WTC11 (cell line): ENCODE results near the gene CD82. TPM values are rescaled to one million over a fixed set of nuclear protein-coding genes. Genes with fewer than 3 reads are reported as not detected.

Source experiments
- ATAC-seq: fragments of 200-7000 bp; cut with Tn5 transposase; 2 replicates; pipeline ENCODE4 v1.10.0; 2021; ENCODE audit warnings: mild to moderate bottlenecking, moderate library complexity
- CTCF ChIA-PET: fragments of 300-600 bp; sonication (Branson Sonifier 250); formaldehyde crosslinking; loops from one replicate; lab custom pipeline; 2021; ENCODE audit warnings: antibody characterized with exemption; lab: Charles Lee
- POLR2A ChIA-PET: fragments of 350-600 bp; sonication (Branson Sonifier 250); formaldehyde crosslinking; loops from one replicate; lab custom pipeline; 2021; ENCODE audit warnings: antibody characterized with exemption; lab: Charles Lee
- DNase-seq: peaks from one replicate; pipeline ENCODE4 v3.0.0; 2021; ENCODE audit warnings: low spot score
- H3K27ac Mint-ChIP-seq: 2 replicates; pipeline ENCODE4 v1.8.0; 2021; ENCODE audit warnings: mixed read lengths
- H3K27me3 Mint-ChIP-seq: 2 replicates; pipeline ENCODE4 v1.8.0; 2021; ENCODE audit warnings: low read depth, mild to moderate bottlenecking, moderate library complexity, mixed read lengths
- H3K36me3 Mint-ChIP-seq: 2 replicates; pipeline ENCODE4 v1.8.0; 2021; ENCODE audit warnings: mixed read lengths
- H3K4me1 Mint-ChIP-seq: 2 replicates; pipeline ENCODE4 v1.8.0; 2022; ENCODE audit warnings: mixed read lengths
- H3K4me3 Mint-ChIP-seq: 2 replicates; pipeline ENCODE4 v1.8.0; 2021; ENCODE audit warnings: mild to moderate bottlenecking, moderate library complexity, mixed read lengths
- H3K9me3 Mint-ChIP-seq: 2 replicates; pipeline ENCODE4 v1.8.0; 2021; ENCODE audit warnings: mixed read lengths
- AFF4 ChIP-seq: sonication (generic); formaldehyde crosslinking; IDR thresholded peaks from 2 replicates; pipeline ENCODE4 v1.8.1; 2023; ENCODE audit warnings: mild to moderate bottlenecking, missing genetic modification reagents, borderline replicate concordance
- CBFB ChIP-seq: sonication (generic); formaldehyde crosslinking; IDR thresholded peaks from 2 replicates; pipeline ENCODE4 v1.8.1; 2022; ENCODE audit warnings: mild to moderate bottlenecking, low read depth, missing genetic modification reagents
- ELF4 ChIP-seq: sonication (generic); formaldehyde crosslinking; IDR thresholded peaks from 2 replicates; pipeline ENCODE4 v1.8.1; 2022; ENCODE audit warnings: low read depth, mild to moderate bottlenecking, moderate library complexity, missing genetic modification reagents
- ESRRA ChIP-seq: sonication (generic); formaldehyde crosslinking; IDR thresholded peaks from 2 replicates; pipeline ENCODE4 v1.8.1; 2022; ENCODE audit warnings: mild to moderate bottlenecking, missing genetic modification reagents, borderline replicate concordance
- FOXK1 ChIP-seq: sonication (generic); formaldehyde crosslinking; IDR thresholded peaks from 2 replicates; pipeline ENCODE4 v1.8.0; 2022; ENCODE audit warnings: mild to moderate bottlenecking, moderate library complexity, missing genetic modification reagents
- GABPB1 ChIP-seq: sonication (generic); formaldehyde crosslinking; IDR thresholded peaks from 2 replicates; pipeline ENCODE4 v1.8.1; 2023; ENCODE audit warnings: mild to moderate bottlenecking, missing genetic modification reagents
- JAZF1 ChIP-seq: fragments of 250-450 bp; sonication (Bioruptor Pico); IDR thresholded peaks from 2 replicates; pipeline ENCODE4 v1.9.0; 2021; ENCODE audit warnings: moderate library complexity, mild to moderate bottlenecking, inconsistent platforms
- PRDM15 ChIP-seq: sonication (generic); formaldehyde crosslinking; IDR thresholded peaks from 2 replicates; pipeline ENCODE4 v1.8.0; 2022; ENCODE audit warnings: missing genetic modification reagents
- SOX15 ChIP-seq: fragments of 250-450 bp; sonication (Bioruptor Pico); IDR thresholded peaks from 2 replicates; pipeline ENCODE4 v1.9.0; 2021; ENCODE audit warnings: mild to moderate bottlenecking
- TCF7 ChIP-seq: sonication (generic); formaldehyde crosslinking; IDR thresholded peaks from 2 replicates; pipeline ENCODE4 v1.8.0; 2022; ENCODE audit warnings: mild to moderate bottlenecking, low read depth, missing genetic modification reagents, moderate library complexity
- ZNF263 ChIP-seq: sonication (generic); formaldehyde crosslinking; IDR thresholded peaks from 2 replicates; pipeline ENCODE4 v1.8.1; 2022; ENCODE audit warnings: low read depth, mild to moderate bottlenecking, moderate library complexity, missing genetic modification reagents
- ZNF396 ChIP-seq: fragments of 250-450 bp; sonication (Bioruptor Pico); IDR thresholded peaks from 2 replicates; pipeline ENCODE4 v1.8.0; 2021; ENCODE audit warnings: mild to moderate bottlenecking, moderate library complexity, borderline replicate concordance
- ZNF671 ChIP-seq: fragments of 250-450 bp; sonication (Bioruptor Pico); IDR thresholded peaks from 2 replicates; pipeline ENCODE4 v1.8.0; 2021; ENCODE audit warnings: mild to moderate bottlenecking
- total RNA-seq: library from RNA; stranded (reverse); gene quantifications from 3 replicates; pipeline ENCODE4 v1.2.3, GENCODE V29; 2021
- TF ChIP-seq, protein P1 (sequence below): sonication (generic); formaldehyde crosslinking; IDR thresholded peaks from 2 replicates; pipeline ENCODE4 v1.8.0; 2023; ENCODE audit warnings: missing genetic modification reagents, mild to moderate bottlenecking, borderline replicate concordance
- TF ChIP-seq, protein P2 (sequence below): sonication (generic); formaldehyde crosslinking; IDR thresholded peaks from 2 replicates; pipeline ENCODE4 v1.8.1; 2023; ENCODE audit warnings: mild to moderate bottlenecking, missing genetic modification reagents, moderate library complexity

CD82 gene
- total RNA-seq, 1 experiment from 2014 or later = 15.5 TPM

- TF ChIP-seq JAZF1 (CRISPR knock-in tag) = no peak
- TF ChIP-seq, protein P1, sequence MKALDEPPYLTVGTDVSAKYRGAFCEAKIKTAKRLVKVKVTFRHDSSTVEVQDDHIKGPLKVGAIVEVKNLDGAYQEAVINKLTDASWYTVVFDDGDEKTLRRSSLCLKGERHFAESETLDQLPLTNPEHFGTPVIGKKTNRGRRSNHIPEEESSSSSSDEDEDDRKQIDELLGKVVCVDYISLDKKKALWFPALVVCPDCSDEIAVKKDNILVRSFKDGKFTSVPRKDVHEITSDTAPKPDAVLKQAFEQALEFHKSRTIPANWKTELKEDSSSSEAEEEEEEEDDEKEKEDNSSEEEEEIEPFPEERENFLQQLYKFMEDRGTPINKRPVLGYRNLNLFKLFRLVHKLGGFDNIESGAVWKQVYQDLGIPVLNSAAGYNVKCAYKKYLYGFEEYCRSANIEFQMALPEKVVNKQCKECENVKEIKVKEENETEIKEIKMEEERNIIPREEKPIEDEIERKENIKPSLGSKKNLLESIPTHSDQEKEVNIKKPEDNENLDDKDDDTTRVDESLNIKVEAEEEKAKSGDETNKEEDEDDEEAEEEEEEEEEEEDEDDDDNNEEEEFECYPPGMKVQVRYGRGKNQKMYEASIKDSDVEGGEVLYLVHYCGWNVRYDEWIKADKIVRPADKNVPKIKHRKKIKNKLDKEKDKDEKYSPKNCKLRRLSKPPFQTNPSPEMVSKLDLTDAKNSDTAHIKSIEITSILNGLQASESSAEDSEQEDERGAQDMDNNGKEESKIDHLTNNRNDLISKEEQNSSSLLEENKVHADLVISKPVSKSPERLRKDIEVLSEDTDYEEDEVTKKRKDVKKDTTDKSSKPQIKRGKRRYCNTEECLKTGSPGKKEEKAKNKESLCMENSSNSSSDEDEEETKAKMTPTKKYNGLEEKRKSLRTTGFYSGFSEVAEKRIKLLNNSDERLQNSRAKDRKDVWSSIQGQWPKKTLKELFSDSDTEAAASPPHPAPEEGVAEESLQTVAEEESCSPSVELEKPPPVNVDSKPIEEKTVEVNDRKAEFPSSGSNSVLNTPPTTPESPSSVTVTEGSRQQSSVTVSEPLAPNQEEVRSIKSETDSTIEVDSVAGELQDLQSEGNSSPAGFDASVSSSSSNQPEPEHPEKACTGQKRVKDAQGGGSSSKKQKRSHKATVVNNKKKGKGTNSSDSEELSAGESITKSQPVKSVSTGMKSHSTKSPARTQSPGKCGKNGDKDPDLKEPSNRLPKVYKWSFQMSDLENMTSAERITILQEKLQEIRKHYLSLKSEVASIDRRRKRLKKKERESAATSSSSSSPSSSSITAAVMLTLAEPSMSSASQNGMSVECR (CRISPR knock-in tag) = no peak
- TF ChIP-seq ZNF396 (CRISPR knock-in tag) = no peak
- TF ChIP-seq ZNF263 = no peak
- no peak for TF ChIP-seq GABPB1 (CRISPR knock-in tag)
- TF ChIP-seq AFF4 (CRISPR knock-in tag) = no peak
- no peak for TF ChIP-seq ZNF671 (CRISPR knock-in tag)
- TF ChIP-seq, protein P2, sequence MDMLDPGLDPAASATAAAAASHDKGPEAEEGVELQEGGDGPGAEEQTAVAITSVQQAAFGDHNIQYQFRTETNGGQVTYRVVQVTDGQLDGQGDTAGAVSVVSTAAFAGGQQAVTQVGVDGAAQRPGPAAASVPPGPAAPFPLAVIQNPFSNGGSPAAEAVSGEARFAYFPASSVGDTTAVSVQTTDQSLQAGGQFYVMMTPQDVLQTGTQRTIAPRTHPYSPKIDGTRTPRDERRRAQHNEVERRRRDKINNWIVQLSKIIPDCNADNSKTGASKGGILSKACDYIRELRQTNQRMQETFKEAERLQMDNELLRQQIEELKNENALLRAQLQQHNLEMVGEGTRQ = no peak
- no peak for TF ChIP-seq PRDM15 (CRISPR knock-in tag)
- no peak for TF ChIP-seq SOX15 (CRISPR knock-in tag)
- no peak for TF ChIP-seq ESRRA (CRISPR knock-in tag)
- TF ChIP-seq ELF4 = no peak
- no peak for TF ChIP-seq TCF7 (CRISPR knock-in tag)
- no peak for TF ChIP-seq FOXK1 (CRISPR knock-in tag)
- TF ChIP-seq CBFB (CRISPR knock-in tag) = no peak
- ChIA-PET POLR2A (no interaction called here), CTCF (interaction anchor here (0.6 to 2.0 kb wide), 2 partner anchors 18 to 260 kb away, joined by 3 to 5 read pairs; no protein-coding TSS in a partner anchor)
- H3K4me3 Mint-ChIP-seq = no peak overlapping the region
- no peaks in the 10 kb centered on the region for H3K27me3 Mint-ChIP-seq
- H3K4me1 Mint-ChIP-seq = no peaks in the 10 kb centered on the region
- ATAC-seq (no peak), DNase-seq (no peak)
- no peaks in the 10 kb centered on the region for H3K36me3 Mint-ChIP-seq
- no peak overlapping the region for H3K27ac Mint-ChIP-seq
- peaks cover 9% of the 10 kb centered on the region for H3K9me3 Mint-ChIP-seq
Measured at GRCh38 chr11:44651535-44652155, 86.2 kb downstream of the CD82 start.
